Central memory CD8-positive, alpha-beta T cell (primary cell): ENCODE results near the gene LGALS9.
"Not testable (repeated sequence)": the region's sequence is repeated elsewhere in the genome, so short reads cannot be mapped to it uniquely, and the experiment has no call there.

Experiments
- ATAC-seq: fragments of 150-1000 bp; cut with Tn5 transposase; replicated peaks from 2 replicates; pipeline ENCODE4 v1.10.0; 2022; ENCODE audit warnings: mild to moderate bottlenecking, moderate FRiP score, moderate number of reproducible peaks; ENCODE audit not compliant: poor library complexity, severe bottlenecking; ENCODE audit errors: extremely low read depth
- DNase-seq, 2 donors: peaks; one replicate each; pipeline ENCODE4 v3.0.0; 2021; ENCODE audit warnings: low spot score in 2 of 2
- H3K27ac Mint-ChIP-seq: one replicate; pipeline ENCODE4 v1.8.0; 2022; ENCODE audit warnings: low read depth, mild to moderate bottlenecking, moderate library complexity, mixed read lengths
- H3K27me3 Mint-ChIP-seq: one replicate; pipeline ENCODE4 v1.8.0; 2022; ENCODE audit warnings: mixed read lengths
- H3K36me3 Mint-ChIP-seq: one replicate; pipeline ENCODE4 v1.8.0; 2022; ENCODE audit warnings: mild to moderate bottlenecking, moderate library complexity, mixed read lengths; ENCODE audit not compliant: insufficient read depth
- H3K4me1 Mint-ChIP-seq: one replicate; pipeline ENCODE4 v1.8.0; 2022; ENCODE audit warnings: mixed read lengths
- H3K4me3 Mint-ChIP-seq: one replicate; pipeline ENCODE4 v1.8.0; 2022; ENCODE audit warnings: mild to moderate bottlenecking, moderate library complexity, mixed read lengths
- H3K9me3 Mint-ChIP-seq: one replicate; pipeline ENCODE4 v1.8.0; 2022; ENCODE audit warnings: mixed read lengths

The LGALS9 gene

DNA sequence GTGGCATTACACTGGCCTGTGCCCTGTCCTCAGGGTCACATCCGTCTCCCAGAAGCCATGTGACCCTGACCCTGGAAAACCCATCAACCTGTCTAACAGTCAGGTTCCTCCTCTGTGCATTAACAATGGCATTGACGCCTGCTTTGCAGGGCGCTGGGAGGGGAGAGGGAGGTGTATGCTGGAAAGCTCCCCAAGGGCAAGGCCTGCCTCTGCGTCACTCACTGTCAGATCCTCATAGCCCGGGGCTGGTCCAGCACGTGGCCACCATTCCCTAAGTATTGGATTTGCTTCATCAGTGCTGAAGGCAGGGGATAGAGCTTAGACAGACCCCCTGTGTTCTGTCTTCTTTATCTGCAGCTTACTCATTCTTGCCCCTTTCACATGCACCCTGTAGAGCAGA, 35.3 kb downstream of the LGALS9 start:
- H3K27me3 Mint-ChIP-seq, H3K36me3 Mint-ChIP-seq, DNase-seq, H3K27ac Mint-ChIP-seq, ATAC-seq, H3K4me1 Mint-ChIP-seq, H3K9me3 Mint-ChIP-seq, H3K4me3 Mint-ChIP-seq: not testable (repeated sequence)

GRCh38 chr17:27666831-27667560, 36.0 kb downstream of the LGALS9 start:
- Mint-ChIP-seq H3K9me3 (no peaks in the 10 kb centered on the region), H3K36me3 (no peaks in the 10 kb centered on the region), H3K27ac (no peak overlapping the region), H3K27me3 (no peaks in the 10 kb centered on the region), H3K4me1 (no peaks in the 10 kb centered on the region), H3K4me3 (no peak overlapping the region)
- no peak for ATAC-seq
- DNase-seq, result no peak

DNA sequence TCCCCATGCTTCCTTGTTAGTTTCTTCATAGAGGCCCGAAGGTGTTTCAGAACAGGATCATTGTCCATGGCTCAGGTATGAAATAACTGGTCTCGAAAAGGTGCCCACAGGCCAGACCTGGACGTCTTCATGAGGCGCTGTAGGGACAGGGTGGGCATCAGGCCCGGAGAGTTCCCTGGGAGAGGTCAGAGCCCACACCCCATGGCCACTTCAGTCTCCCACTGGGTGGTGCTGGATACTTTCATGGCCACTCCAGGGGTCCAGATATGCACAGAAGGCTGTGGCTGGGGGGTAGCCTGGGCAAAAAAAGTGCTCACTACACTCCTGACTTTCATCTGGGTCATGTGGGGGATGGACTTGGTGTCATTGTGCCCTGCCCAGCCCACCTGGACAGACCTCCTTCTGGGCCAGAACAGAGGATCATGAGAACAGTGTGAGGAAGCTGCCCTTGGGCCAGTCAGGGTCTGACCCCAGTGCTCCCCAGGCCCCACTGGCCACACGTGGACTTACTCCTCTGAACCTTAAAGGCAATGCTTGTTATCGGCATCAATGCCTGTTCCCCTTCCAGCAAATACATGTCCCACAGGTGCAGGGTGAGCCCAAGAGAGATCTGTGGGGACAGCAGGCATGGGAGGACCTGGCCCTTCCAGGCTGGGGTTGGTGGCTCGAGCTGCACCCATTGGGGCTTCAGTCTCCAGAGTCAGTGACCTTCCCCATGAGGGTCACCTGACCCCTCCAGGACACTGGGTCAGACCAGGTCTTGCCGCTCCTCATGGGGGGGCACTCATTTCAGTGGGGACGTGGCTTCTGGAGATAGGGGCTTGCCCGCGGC, 36.9 kb downstream of the LGALS9 start:
- Mint-ChIP-seq H3K27me3 (no peaks in the 10 kb centered on the region), H3K4me3 (no peak overlapping the region)
- ATAC-seq, result no peak

DNA sequence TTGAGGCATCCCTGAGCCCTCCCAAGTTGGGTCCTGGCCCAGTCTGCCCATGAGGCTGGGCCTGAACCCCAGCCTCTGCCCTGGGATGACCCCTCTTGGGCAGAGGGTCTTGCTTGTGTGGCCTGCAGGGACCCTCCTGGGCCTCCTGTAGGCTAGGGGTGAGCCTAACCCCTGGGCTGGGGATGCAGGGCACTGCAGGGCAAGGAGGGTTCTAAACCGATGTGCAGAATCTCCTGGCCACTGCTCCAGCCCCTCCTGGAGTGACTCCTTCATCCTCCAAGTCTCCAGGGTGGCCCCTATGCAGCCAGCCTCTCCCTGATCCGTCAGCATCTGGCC, 37.5 kb downstream of the LGALS9 start:
- H3K4me3 Mint-ChIP-seq, result no peak overlapping the region
- no peaks in the 10 kb centered on the region for H3K27me3 Mint-ChIP-seq
- DNase-seq (no peak), ATAC-seq (no peak)
- H3K4me1 Mint-ChIP-seq, result no peaks in the 10 kb centered on the region
- H3K36me3 Mint-ChIP-seq, result no peaks in the 10 kb centered on the region
- no peaks in the 10 kb centered on the region for H3K9me3 Mint-ChIP-seq
- no peak overlapping the region for H3K27ac Mint-ChIP-seq

More for the DNA sequence above, 36.9 kb downstream of the LGALS9 start:
- no peak for DNase-seq
- Mint-ChIP-seq H3K9me3 (no peaks in the 10 kb centered on the region), H3K4me1 (no peaks in the 10 kb centered on the region), H3K27ac (no peak overlapping the region), H3K36me3 (no peaks in the 10 kb centered on the region)

GRCh38 chr17:27669136-27669535, 38.1 kb downstream of the LGALS9 start:
- no peaks in the 10 kb centered on the region for H3K36me3 Mint-ChIP-seq
- no peak for DNase-seq
- no peaks in the 10 kb centered on the region for H3K4me1 Mint-ChIP-seq
- no peak overlapping the region for H3K4me3 Mint-ChIP-seq
- no peaks in the 10 kb centered on the region for H3K27me3 Mint-ChIP-seq
- no peaks in the 10 kb centered on the region for H3K9me3 Mint-ChIP-seq
- H3K27ac Mint-ChIP-seq, result no peak overlapping the region
- no peak for ATAC-seq

DNA sequence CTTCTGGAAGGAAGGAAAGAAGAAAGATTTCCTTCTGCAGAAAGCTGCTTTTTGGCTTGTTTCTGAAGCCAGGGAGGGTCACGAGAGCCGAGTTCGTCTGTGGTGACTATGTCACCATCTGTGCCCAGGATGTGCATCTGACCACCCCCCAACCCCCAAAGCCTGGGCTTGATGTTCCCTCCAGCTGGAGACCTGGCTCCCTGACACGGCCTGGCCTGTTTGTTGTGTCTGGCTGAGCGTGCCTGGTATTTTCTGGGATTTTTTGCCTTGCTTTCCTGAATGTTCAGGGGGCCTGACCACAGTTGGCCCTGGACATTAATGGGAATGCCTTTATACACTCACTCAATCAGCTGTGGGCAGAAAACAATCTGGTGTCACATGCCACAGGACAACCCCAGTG, 38.9 kb downstream of the LGALS9 start:
- no peak for ATAC-seq
- H3K27me3 Mint-ChIP-seq, result no peaks in the 10 kb centered on the region

DNA sequence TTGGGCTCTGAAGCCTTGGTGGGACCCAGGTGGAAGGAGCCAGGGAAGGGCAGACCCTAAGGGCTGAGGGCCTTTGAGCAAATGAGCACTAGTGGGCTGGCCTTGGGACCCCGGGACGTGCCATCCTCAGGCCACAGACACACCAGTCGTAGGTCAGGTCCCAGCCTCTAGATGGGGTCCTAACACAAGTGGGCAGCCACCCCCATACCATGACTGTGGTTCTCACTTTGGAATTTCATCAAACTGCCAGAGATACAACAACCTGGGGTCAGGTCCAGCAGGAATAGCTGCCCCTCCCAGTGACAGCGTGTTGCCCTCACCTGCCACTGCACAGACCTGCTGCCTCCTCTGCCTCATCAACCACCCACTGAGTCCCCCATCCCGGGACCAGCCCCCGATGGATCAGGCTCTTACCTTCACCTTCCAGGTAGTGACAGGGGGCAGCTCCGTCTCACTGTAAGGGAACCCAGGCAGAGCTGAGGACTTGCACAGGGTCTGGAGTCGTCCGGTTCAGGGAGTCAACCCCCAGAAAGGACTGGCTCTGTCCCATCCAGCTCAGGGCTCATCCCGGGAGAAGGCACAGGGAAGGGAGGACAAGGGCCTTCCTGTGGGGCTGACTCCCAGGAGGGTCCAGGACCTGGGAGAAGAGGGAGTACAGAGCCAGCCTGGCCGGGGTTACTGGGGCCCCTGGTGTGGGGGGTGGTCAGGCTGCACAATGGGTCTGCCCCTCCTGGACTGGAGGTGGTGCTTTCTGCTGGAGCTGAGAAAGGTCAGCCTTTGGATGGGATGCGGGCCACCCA, 40.0 kb downstream of the LGALS9 start:
- no peak for DNase-seq
- Mint-ChIP-seq H3K4me3 (no peak overlapping the region), H3K27me3 (no peaks in the 10 kb centered on the region), H3K4me1 (no peaks in the 10 kb centered on the region), H3K9me3 (no peaks in the 10 kb centered on the region), H3K36me3 (no peaks in the 10 kb centered on the region), H3K27ac (no peak overlapping the region)
- no peak for ATAC-seq

More for the DNA sequence above, 38.9 kb downstream of the LGALS9 start:
- no peaks in the 10 kb centered on the region for H3K36me3 Mint-ChIP-seq
- H3K9me3 Mint-ChIP-seq, result no peaks in the 10 kb centered on the region
- no peak overlapping the region for H3K27ac Mint-ChIP-seq
- H3K4me1 Mint-ChIP-seq, result no peaks in the 10 kb centered on the region
- no peak for DNase-seq
- H3K4me3 Mint-ChIP-seq, result no peak overlapping the region

GRCh38 chr17:27671591-27671910, 40.6 kb downstream of the LGALS9 start:
- DNase-seq (no peak), ATAC-seq (no peak)
- Mint-ChIP-seq H3K4me3 (no peak overlapping the region), H3K36me3 (no peaks in the 10 kb centered on the region), H3K27me3 (no peaks in the 10 kb centered on the region), H3K9me3 (no peaks in the 10 kb centered on the region), H3K4me1 (no peaks in the 10 kb centered on the region), H3K27ac (no peak overlapping the region)

DNA sequence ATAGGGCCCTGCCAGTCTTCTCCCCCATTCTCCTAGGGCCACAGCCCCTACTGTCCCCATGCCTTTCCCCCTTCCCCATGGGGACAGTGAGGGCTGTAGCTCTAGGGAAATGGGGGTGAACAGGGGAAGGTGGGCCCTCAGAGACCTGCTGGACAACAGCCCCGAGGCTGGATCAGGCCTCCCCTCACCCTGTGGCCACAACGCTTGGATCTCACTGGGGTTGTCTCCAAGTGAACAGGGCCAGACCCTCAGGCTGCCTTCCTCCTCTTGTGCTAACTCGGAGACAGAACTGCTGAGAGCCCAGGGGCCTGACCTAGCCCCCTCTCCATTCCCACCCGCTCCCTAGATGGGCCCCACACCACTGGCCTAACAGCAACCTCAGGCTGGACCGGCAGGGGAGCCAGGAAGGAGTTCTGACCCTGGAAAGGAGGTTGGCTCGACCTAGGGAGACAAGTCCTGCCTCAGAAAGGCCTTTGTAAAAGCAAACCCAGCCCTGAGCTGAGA, 41.0 kb downstream of the LGALS9 start:
- not testable (repeated sequence) for H3K27ac Mint-ChIP-seq, H3K36me3 Mint-ChIP-seq, H3K4me3 Mint-ChIP-seq, H3K4me1 Mint-ChIP-seq, ATAC-seq, DNase-seq, H3K27me3 Mint-ChIP-seq, H3K9me3 Mint-ChIP-seq

DNA sequence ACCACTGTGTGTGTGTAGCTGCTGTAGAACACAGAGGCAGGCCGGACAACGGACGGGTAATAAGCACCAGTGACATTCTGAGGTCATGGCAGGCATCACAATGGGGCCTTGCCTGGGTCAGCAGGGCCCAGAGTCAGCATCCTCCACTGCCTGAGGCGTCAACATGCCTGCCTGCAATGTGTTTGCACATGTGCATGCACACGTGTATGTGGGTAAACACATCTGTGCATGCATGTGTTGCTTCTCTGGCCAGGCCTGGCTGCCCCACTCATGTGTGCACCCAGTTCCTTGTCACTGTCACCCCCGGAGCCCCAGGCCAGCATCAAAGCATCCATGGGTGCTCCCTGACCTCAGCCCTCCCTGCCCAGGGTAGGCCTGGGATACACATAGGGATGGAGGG, 43.3 kb downstream of the LGALS9 start:
- peaks cover under 1% of the 10 kb centered on the region for H3K36me3 Mint-ChIP-seq
- peaks cover 8% of the 10 kb centered on the region for H3K27me3 Mint-ChIP-seq
- H3K27ac Mint-ChIP-seq, result no peak overlapping the region
- no peaks in the 10 kb centered on the region for H3K9me3 Mint-ChIP-seq
- no peaks in the 10 kb centered on the region for H3K4me1 Mint-ChIP-seq
- ATAC-seq (no peak), DNase-seq (no peak)
- H3K4me3 Mint-ChIP-seq, result no peak overlapping the region

DNA sequence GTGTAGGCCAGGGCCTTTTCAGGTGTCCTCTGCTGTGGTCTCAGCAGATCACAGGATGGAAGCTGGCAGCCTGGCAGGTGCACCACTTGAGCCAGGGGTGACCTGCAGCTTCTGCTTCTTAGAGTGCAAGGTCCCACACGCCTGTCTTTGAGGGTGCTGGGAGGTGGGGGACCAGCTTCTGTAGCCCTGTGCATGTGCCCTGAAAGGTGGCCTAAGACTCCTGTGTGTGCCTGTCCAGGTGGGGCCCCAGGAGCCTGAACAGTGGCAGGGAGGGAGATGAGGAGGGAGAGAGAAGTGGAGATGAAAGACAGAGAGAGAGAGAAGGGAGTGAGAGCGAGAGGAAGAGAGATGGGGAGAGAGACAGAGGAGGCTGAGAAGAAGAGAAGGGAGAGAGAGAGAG, 46.2 kb downstream of the LGALS9 start:
- H3K9me3 Mint-ChIP-seq, result no peaks in the 10 kb centered on the region
- H3K4me1 Mint-ChIP-seq, result no peaks in the 10 kb centered on the region
- H3K36me3 Mint-ChIP-seq, result peaks cover 1% of the 10 kb centered on the region
- DNase-seq, result no peak
- H3K27me3 Mint-ChIP-seq, result peaks cover 17% of the 10 kb centered on the region
- no peak for ATAC-seq
- H3K27ac Mint-ChIP-seq, result no peak overlapping the region
- H3K4me3 Mint-ChIP-seq, result no peak overlapping the region

DNA sequence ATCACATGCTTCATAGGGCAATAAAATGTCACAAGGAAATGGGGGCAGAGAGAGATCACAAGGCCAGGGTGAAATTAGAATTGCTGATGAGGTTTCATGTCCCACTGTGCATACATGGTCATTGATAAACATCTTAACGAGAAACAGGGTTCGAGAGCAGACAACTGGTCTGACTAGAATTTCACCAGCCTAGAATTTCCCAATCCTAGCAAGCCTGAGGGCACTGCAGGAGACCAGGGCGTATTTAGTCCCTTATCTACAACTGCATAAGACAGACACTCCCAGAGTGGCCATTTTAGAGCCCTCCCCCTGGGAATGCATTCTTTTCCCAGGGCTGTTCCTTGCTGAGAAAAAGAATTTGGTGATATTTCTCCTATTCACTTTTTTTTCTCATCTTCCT, 55.3 kb downstream of the LGALS9 start:
- not testable (repeated sequence) for H3K4me3 Mint-ChIP-seq, H3K27ac Mint-ChIP-seq, ATAC-seq, H3K9me3 Mint-ChIP-seq, DNase-seq, H3K4me1 Mint-ChIP-seq, H3K36me3 Mint-ChIP-seq
- peaks cover 60% of the 10 kb centered on the region for H3K27me3 Mint-ChIP-seq
